GM19035 (cell line): ENCODE results near the gene SYNPO.

ENCODE experiments used
- ATAC-seq: cut with Tn5 transposase; IDR thresholded peaks from one replicate; pipeline ENCODE4 v1.9.1; 2021; ENCODE audit not compliant: unreplicated experiment

Gene SYNPO

DNA sequence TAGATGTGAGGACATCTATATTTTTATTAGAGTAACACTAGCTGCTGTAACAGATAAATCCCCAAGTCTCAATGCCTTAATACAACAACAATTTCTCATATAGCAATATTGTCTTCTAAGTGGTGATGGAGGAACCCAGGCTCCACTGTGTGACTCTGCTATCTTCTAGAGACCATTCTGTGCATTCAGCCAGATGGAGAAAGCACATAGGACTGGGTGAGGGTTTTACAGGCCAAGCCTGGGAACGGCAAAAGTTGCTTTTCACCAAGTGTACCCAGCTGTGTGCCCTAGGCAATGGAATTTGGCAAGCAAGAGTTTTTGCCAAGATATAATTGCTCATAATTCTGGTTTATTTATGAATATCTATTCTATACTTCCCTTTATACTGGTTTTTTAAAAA lies 48.7 kb downstream of the SYNPO start:
- no peak for ATAC-seq

DNA sequence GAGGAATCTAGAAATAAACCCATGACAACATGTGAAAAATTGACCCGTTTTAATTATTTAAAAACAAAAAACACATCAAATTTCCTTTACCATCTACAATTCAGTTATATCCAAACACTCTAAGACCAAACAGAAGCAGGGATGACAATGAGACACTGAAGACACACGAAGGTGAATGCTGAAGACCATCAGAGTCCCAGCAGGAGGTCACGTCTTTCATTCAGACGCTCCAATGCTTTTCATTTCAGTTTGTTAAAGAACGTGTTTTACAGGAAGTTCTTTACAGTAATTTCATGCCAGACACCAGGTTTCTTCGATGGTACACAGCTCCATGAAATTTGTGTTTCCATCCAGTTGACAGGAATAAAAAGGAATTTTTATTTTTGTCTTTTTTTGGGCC lies 50.3 kb downstream of the SYNPO start:
- ATAC-seq = no peak

DNA sequence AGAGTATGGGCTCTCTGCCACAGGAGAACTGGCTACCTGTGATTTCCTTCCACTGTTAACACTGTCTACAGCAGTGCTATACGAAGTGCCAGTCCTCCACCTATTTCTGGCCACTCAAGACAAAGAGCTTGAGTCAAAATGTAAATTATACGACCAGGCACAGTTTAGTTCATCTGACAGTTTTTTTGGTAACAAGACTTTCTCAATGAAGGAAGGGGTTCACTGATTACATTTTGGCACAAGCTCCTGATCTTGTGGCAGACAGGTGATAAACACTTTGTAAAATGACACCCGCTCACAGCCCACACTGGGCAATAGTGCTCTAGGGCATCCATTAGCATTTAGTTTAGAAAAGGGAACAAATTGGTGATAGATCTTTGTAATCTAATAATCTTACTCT lies 51.8 kb downstream of the SYNPO start:
- ATAC-seq = no peak

DNA sequence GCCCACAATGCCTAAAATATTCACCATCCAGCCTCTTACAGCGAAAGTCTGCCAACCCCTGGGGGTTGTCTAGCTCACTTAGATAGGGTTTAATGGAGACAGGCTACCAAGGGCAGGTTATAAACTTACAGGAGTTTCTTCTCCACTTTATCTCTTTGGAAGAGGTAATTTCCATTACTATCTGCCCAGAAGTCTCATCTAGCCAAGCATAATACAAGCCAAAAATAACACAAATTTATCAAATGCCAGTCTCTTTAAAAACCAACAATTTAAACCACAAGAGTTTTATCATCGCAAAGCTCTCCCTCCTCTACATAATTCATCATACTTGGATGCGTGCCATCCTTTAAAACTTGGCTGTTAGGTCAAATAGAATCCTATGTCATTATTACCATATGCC lies 54.2 kb downstream of the SYNPO start:
- no peak for ATAC-seq

DNA sequence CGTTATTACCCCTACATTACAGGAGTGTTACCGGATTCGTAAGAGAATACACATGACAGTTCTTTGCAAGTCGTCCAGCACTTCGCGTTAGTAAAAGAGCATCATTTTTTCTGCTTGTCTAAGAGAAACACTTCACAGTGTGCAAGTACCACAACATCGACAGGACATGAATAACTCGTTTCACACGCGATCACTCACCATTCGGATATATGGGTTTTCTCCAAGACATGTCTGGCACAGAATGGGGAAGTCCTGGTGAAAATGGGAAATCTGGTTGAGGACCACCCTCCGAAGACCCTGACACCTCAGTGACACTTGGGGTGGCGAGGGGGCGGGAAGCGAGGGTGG lies 59.8 kb downstream of the SYNPO start:
- ATAC-seq = peak; percentile 3

DNA sequence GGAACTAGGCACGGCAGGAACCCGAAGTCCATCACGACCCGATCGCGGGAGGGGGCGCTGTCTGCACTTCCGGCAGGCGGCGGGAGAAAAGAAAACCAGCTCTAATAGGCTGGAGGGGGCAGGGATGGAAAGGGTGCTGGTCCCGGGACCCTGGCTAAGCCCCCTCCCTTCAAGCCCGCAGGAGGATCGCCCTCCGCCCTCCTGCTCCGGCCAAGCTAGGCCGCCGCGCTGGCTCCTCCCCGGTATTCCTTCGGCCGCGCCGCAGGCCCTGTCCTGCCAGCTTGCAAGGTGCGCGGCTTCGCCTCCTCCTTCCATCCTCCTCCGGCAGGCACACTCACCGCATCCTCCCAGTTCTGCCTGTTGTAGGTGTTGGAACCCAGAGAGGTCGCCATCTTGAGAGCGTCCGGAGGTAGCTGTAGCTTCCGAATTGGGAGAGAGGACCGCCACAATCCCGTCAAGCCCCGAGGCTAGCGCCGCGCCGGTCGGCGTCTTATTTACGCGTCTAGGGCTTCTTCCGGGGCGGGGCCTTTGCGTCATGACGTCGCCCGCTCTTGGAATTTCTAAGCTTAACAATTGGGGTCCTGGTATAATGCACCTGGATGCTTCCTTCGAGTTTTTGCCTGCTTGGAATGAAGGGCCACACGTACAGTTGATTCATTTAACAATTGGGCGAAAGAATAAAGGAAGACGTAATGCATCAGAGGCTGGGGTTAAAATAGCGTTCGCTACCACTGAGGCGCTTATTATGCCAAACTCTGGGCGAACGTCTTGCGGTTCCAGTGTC lies 60.3 kb downstream of the SYNPO start, which contains the start of gene RBM22:
RBM22 (minus strand) TSS at position 469 of the 784 bp plus-strand sequence; CDS start at position 392, 77 bp downstream.
- ATAC-seq = peak; percentile 97

DNA sequence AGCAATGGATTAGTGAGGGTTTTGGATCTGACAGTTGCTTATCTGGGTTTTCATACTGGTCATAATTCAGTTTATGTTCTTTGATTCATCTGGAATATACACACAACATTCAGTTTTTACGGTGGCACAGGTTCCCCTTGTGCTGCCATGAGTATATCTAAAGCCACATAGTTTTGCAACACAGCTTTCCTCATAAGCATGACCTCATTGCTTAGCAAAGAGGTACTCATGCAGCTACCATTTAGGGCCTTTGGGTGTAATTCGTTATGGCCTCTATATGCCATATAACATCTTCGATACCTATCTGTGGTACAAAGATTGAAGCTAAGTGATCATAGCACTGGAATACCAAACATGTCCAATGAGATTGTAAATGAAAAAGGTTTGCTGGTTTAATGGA lies 63.3 kb downstream of the SYNPO start:
- no peak for ATAC-seq

DNA sequence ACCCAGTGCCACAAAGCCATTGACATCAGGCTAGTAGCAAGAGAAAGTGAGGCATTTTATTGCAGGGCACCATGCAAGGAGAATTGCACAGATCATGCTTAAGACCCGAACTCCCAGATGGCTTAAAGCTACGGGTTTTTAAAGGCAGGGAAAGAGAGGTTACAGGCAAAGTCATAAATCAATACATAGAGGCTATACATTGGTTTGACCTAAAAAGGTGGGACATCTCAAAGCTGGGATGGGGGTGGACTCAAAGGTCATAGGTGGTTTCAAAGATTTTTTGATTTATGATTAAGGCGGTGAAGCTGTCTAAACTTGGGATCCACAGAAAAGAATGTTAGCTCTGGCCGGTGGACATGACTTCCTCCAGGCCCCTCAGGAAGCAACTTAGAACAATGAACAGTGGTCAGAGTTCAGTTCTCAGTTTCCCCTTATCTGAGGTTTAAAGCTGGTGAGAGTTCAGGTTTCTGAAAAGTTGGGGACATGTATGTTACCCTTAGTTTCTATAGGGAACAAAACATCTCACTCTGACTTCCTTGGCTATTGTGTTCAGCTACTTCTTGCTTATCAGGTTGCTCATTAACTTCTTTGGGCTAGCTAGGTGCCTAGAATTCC lies 66.4 kb downstream of the SYNPO start:
- ATAC-seq = no peak
